Measurements from ENCODE around the gene C17orf100.

Gene C17orf100

DNA sequence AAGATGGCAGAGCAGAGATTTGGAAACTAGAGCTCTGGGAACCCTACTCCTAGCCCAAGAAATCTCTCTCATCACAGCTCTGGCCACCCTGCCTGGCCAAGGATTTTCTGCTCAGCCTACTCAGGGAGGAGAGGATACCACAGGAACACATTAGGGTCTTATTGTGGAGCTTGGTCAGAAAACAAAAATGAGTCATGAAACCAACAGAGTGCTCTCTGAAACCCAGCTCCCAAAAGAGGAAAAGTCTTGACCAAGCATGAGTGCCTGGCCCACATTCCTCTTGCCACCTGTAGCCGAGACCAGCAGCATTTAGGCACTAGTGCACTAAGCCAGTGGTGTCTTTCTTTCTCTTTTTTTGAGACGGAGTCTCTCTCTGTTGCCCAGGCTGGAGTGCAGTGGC lies 43.5 kb downstream of the C17orf100 start:
- DNase-seq (ENCODE audit: low spot score), result no peak

DNA sequence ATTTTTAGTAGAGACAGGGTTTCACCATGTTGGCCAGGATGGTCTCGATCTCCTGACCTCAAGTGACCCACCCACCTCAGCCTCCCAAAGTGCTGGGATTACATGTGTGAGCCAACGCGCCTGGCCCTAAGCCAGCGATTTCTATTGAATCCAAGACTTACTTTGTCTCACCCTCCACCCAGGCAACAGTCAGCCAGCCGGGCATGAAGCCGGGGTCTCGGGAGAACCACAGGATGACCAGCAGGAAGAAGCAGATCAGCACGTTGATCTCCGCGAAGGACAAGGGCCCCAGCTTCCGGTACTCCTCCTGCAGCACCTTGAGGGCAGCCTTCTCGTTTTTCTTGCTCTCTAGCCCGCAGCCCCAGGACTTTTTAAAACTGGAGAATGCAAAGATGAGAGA lies 44.0 kb downstream of the C17orf100 start:
- no peak for DNase-seq (ENCODE audit: low spot score)

DNA sequence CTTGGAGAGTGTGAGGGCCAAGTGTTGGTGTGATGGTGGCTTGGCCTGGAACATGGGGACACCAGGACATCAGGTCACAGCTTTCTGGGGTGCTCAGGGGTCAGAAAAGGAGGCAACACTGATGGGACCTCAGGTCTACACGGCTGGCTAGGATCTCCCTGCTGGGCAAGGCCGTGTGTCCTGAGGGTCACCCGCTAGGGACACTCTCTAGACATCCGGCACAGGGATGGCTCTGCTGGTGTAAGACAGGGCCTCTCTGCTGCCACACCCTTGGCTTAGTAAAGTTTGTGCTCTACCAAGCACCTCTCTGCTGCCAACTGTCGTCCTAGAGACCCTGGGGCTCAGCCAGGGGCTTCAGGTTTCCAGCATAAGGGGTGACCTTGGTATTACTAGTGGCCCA lies 45.3 kb downstream of the C17orf100 start:
- DNase-seq (ENCODE audit: low spot score), result peak; percentile 40

DNA sequence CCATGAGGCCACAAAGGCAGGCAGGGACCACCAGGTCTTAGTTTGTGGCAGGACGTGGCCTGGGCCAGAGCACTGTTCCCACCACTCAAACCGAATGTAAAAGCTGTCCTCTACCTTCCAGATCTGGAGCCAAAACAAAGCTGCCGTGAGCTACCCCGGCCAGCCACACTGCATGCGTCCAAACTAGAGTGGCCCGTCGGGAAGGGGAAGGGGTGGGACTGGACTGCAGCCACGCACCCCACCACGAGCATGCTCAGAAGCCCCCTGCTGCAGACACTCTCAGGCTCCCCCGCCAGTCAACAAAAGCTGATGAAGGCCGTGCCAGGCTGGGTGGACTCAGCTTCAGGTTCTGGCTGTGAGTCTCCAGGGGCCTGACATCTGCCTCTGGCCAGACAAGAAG lies 46.4 kb downstream of the C17orf100 start:
- DNase-seq (ENCODE audit: low spot score), result no peak

DNA sequence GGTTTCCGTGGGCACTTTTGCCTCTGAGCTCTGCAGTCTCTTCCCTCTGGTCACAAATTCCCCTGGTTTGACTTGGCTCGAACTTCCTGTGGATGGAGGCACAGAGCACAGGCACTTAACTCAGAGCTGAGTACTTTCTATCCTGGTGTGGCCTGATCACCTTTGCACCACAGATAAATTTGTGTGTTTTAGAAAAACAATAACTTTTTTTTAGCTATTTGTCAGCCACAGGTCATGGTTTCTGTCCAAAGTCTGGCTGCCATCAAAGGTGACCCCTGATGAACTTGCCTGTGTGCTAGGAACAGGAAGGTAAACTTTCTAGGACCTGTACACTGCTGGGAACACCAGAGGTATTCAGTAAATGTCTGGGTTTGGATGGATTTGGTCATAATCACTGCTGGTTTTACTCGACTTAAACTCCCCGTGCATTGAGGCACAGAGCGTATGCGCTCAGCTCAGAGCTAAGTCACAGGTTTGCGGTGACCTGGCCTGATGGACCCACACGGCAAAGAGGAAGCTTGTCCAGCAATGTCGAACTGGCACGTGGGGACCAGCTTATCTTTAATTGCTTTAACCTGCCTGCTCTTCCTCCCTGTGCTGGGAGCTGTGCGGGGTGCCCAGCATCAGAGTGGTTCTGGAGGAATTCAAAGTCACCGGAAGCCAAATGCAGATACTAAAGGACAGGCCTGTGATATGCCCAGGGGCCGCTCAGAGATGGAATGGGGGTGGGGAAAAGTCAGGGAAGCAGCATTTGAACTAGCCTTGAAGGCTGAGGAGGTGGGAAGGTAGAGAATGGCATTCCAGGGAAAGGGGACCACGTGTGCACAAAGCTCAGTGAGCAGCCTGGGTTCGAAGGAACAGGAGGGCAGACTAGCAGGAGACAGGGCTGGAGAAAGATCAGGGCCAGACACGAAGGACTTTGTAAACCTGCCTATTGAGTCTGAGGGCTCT lies 48.7 kb downstream of the C17orf100 start:
- no peak for DNase-seq (ENCODE audit: low spot score)

DNA sequence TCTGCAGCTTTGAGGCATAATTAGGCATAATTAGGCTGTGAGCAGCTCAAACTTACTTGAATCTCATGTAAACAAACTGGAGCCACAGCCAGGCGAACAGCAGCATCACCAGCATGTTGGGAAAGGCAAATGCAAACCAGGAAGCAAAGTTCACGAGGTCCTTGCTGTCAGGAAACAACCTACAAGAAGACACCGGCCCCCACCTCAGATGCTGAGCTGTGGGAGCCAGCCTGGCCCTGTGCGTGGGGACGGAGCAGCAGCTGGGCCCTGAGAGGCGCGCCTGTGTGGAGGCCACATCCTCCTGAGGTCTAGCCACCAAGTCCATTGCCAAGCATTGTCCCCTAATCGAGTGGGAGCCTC lies 49.4 kb downstream of the C17orf100 start:
- no peak for DNase-seq (ENCODE audit: low spot score)

DNA sequence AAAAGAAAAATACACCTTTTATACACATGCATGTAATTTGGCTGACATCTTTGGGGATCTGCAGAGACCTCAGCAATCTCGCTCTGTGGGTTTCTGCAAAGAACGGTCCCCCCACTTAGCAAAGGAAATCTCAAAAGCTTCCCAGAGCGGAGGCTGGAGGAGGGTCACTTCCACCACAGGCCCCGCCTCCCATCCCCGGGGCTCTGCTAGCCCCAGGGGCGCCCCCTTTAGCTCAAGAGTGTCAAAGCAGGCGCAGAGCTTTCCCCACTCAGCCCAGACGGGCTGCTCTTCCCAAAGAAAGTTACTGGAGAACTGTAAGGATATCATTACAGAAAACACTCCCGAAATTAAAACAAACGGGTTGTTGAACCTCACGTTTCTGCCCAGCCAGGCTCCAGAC lies 50.2 kb downstream of the C17orf100 start:
- no peak for DNase-seq (ENCODE audit: low spot score)

DNA sequence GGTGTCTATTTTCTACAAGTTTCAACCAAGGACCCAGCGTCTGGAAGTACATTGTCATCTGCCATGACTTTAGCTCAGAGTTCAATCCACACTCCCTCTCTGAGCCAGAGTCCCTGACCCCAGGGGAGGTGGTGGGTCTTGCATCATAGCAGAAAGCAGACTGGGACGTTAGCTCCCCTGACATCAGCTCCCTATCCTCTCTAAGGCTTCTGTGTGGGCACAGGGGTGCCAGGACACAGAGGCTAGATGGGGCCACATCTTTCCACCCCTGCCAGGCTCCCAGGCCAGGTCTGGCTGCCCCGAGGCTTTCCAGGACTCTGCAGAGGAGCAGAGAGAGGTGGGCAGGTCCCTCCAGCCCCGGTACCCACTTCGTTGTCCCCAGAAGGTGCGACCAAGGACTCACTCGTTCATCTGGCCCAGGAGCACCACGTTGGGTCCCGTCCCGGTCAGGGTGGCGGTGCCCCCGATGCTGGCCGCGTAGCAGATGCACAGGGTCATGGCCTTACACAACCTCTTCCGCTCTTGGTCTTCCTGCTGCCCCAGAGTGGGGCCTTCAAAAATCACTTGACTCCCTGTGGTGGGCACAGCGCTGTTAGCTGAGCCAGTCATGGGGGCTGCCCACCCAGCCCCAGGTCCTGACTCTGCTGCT lies 51.1 kb downstream of the C17orf100 start:
- DNase-seq (ENCODE audit: low spot score), result no peak
